K562 (cell line): ENCODE results near the gene LZTS3. TPM values are rescaled to one million over a fixed set of nuclear protein-coding genes. Genes with fewer than 3 reads are reported as not detected.
"Not testable (repeated sequence)": the region's sequence is repeated elsewhere in the genome, so short reads cannot be mapped to it uniquely, and the experiment has no call there.

Experiments
- ATAC-seq: fragments of 200-7000 bp; cut with Tn5 transposase; 3 replicates; pipeline ENCODE4 v1.9.1; 2020; ENCODE audit warnings: moderate library complexity
- BruUV-seq: library from RNA; stranded (reverse); fragments of 400-500 nt; replicated peaks from 2 replicates; lab custom pipeline; 2021; lab: Mats Ljungman, UMichigan
- CTCF ChIA-PET: fragments of 300-600 bp; formaldehyde crosslinking; extraction: SDS; loops from one replicate; lab custom pipeline; 2021; ENCODE audit warnings: low intra/inter-chr PET ratio; lab: Yijun Ruan, JAX
- POLR2A ChIA-PET: fragments of 300-600, 350-650 bp; sonication (Branson Sonifier 250); formaldehyde crosslinking; extraction: SDS; loops from one replicate; lab custom pipeline; 2021; ENCODE audit warnings: antibody characterized with exemption, inconsistent platforms; lab: Yijun Ruan, JAX
- DNase-seq, 4 experiments: peaks; one replicate each; pipeline versions ENCODE4 v3.0.0 to v3.0.0-alpha.2; 2011 to 2018; ENCODE audit warnings: low spot score in 3 of 4, mixed read lengths in 3 of 4; ENCODE audit errors: extremely low read depth in 1 of 4
- FAIRE-seq: peaks from 2 replicates; lab custom pipeline; 2011; peaks lifted over from hg19 to GRCh38; lab: Jason Lieb, UNC
- H2AFZ ChIP-seq: 2 replicates; pipeline ENCODE4 v1.6.0; 2011; ENCODE audit warnings: low read depth, low read length, control low read depth, inconsistent platforms
- H3K27ac ChIP-seq: fragments of 200-600 bp; 3 replicates; pipeline ENCODE4 v1.8.0; 2011; ENCODE audit warnings: low read depth, mild to moderate bottlenecking, control low read depth, inconsistent platforms, low read length, moderate library complexity, mixed read lengths; ENCODE audit errors: extremely low read depth
- H3K27me3 ChIP-seq, 2 experiments: fragments of 300-600 bp in 1 of 2; 2 replicates in 1 of 2; 3 replicates in 1 of 2; pipeline versions ENCODE4 v1.6.0 to v1.8.0; 2011; ENCODE audit warnings: inconsistent platforms in 2 of 2, low read length in 2 of 2, mild to moderate bottlenecking in 1 of 2, mixed read lengths in 1 of 2, moderate library complexity in 1 of 2; ENCODE audit not compliant: control insufficient read depth in 2 of 2, insufficient read depth in 2 of 2
- H3K36me3 ChIP-seq: fragments of 300-600 bp; 3 replicates; pipeline ENCODE4 v1.8.0; 2011; ENCODE audit warnings: mild to moderate bottlenecking, low read length, inconsistent platforms; ENCODE audit not compliant: control insufficient read depth, insufficient read depth
- H3K4me1 ChIP-seq, 2 experiments: fragments of 200-600 bp in 1 of 2; replicated peaks in 1 of 2; 2 replicates in 1 of 2; 3 replicates in 1 of 2; pipeline versions ENCODE4 v1.5.1 to v1.8.0; 2011; ENCODE audit warnings: inconsistent platforms in 2 of 2, low read length in 2 of 2, mild to moderate bottlenecking in 1 of 2, mixed read lengths in 1 of 2, moderate library complexity in 1 of 2; ENCODE audit not compliant: control insufficient read depth in 2 of 2, insufficient read depth in 2 of 2
- H3K4me2 ChIP-seq: 2 replicates; pipeline ENCODE4 v1.6.1; 2011; ENCODE audit warnings: low read length, control low read depth, inconsistent platforms, mixed read lengths; ENCODE audit not compliant: insufficient read depth
- H3K4me3 ChIP-seq: fragments of 200-600 bp; sonication (generic), shearing (Covaris generic); 2 replicates; pipeline ENCODE4 v1.5.1; 2016; ENCODE audit warnings: control low read depth, inconsistent platforms
- H3K79me2 ChIP-seq: fragments of 200-600 bp; 3 replicates; pipeline ENCODE4 v1.8.0; 2011; ENCODE audit warnings: low read length, inconsistent platforms; ENCODE audit not compliant: control insufficient read depth, insufficient read depth
- H3K9ac ChIP-seq, 2 experiments: 2 replicates each; pipeline versions ENCODE4 v1.6.0 to v1.6.1; 2011; ENCODE audit warnings: low read depth in 2 of 2, low read length in 2 of 2, control low read depth in 1 of 2, inconsistent platforms in 1 of 2, mild to moderate bottlenecking in 1 of 2, mixed read lengths in 1 of 2; ENCODE audit not compliant: insufficient read depth in 1 of 2
- H3K9me1 ChIP-seq: one replicate; pipeline ENCODE4 v1.6.0; 2011; ENCODE audit warnings: inconsistent platforms, mild to moderate bottlenecking, low read length, moderate library complexity; ENCODE audit not compliant: control insufficient read depth, insufficient read depth
- H3K9me3 ChIP-seq: replicated peaks from 2 replicates; pipeline ENCODE4 v1.5.1; 2011; ENCODE audit warnings: low read depth, low read length, inconsistent platforms; ENCODE audit not compliant: control insufficient read depth, insufficient read depth
- H4K20me1 ChIP-seq: replicated peaks from 2 replicates; pipeline ENCODE4 v1.6.1; 2011; ENCODE audit warnings: low read length, inconsistent platforms, mixed read lengths; ENCODE audit not compliant: control insufficient read depth, insufficient read depth
- NFIC ChIP-seq: fragments of 450-650 bp; IDR thresholded peaks from 2 replicates; pipeline ENCODE4 v1.6.1; 2017; ENCODE audit warnings: mild to moderate bottlenecking, inconsistent platforms
- SRSF9 ChIP-seq: fragments of 200-400 bp; formaldehyde crosslinking; IDR thresholded peaks from 2 replicates; pipeline ENCODE4 v1.6.1; 2017; ENCODE audit warnings: low read depth, low read length, borderline replicate concordance
- ZNF121 ChIP-seq: sonication (generic); formaldehyde crosslinking; conservative IDR thresholded peaks from 2 replicates; pipeline ENCODE4 v1.8.0; 2022; ENCODE audit warnings: missing genetic modification reagents
- WGBS: fragments of 100-300 bp; shearing (Covaris generic); methylation state at CpG from one replicate; pipeline ENCODE4 v1.1.6; 2016; ENCODE audit warnings: low coverage, mixed read lengths; ENCODE audit not compliant: insufficient coverage; ENCODE audit errors: missing lambda C conversion rate; 5-methylcytosine and 5-hydroxymethylcytosine counted together
- in situ Hi-C: fragments of 300-500 bp; cut with MboI; formaldehyde crosslinking; loops from 4 replicates; pipeline ENCODE4 v1.15.0; 2018; ENCODE audit warnings: inconsistent platforms, mixed read lengths
- intact Hi-C: fragments of 100-400 bp; cut with micrococcal nuclease; formaldehyde crosslinking; loops from 2 replicates; pipeline ENCODE4 v1.14.2; 2022
- polyA plus RNA-seq, 8 experiments: library from polyadenylated mRNA; depleted of rRNA in 4 of 8; stranded (reverse) in 5 of 8; unstranded in 3 of 8; fragments of >200 nt; fragmentation: Nextera tagmentation in 2 of 8; fragmentation: Illumina TruSeq in 1 of 8; extraction: Ambion mirVana in 2 of 8; extraction: Trizol in 1 of 8; gene quantifications; 2 replicates each; pipeline versions ENCODE4 v1.2.1 to v1.2.3, GENCODE V29; 2011 to 2014; ENCODE audit warnings: inconsistent platforms in 1 of 8, missing spikeins in 1 of 8
- total RNA-seq, 7 experiments: library from RNA; depleted of rRNA in 6 of 7; stranded (reverse); fragments of >200 nt in 6 of 7; fragmentation: Illumina TruSeq in 2 of 7; extraction: Trizol in 2 of 7; gene quantifications; 2 replicates each; pipeline versions ENCODE4 v1.2.1 to v1.2.3, GENCODE V29; 2011 to 2021; ENCODE audit warnings: low replicate concordance in 1 of 7

The LZTS3 gene
- total and polyA plus RNA-seq, 9 of the 15 experiments (the other 6 are each of a cell fraction or from before 2014, with no cell fraction given) = 0.07 to 2.9 (median 2.0) TPM

DNA sequence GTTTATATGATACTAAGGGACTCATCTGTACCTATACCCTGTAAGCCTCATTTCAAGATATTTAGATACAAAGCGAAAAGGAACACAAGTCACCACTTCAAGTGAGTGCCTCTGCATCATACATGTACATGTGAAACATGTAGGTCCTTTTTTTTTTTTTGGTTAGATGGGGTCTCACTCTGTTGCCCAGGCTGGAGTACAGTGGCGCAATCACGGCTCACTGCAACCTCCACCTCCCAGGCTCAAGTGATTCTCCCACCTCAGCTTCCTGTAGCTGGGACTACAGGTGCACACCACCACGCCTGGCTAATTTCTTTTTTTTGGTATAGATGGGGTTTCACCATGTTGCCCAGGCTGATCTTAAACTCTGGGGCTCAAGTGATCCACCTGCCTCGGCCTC is 9.1 kb upstream of the LZTS3 start:
- H3K79me2 ChIP-seq, H3K27me3 ChIP-seq, intact Hi-C loops, H3K9me3 ChIP-seq, ATAC-seq, in situ Hi-C loops, DNase-seq, H3K9me1 ChIP-seq, CTCF ChIA-PET, H3K27ac ChIP-seq, POLR2A ChIA-PET, BruUV-seq, H3K4me2 ChIP-seq, H3K4me3 ChIP-seq, H2AFZ ChIP-seq, H3K36me3 ChIP-seq, H4K20me1 ChIP-seq, H3K9ac ChIP-seq, FAIRE-seq, H3K4me1 ChIP-seq: not testable (repeated sequence)
- 85% methylated on average over 2 of the region's 5 CpGs for WGBS
- peak; percentile 64; the same call in 1 of the 2 replicates for TF ChIP-seq ZNF121 (CRISPR knock-in tag)

DNA sequence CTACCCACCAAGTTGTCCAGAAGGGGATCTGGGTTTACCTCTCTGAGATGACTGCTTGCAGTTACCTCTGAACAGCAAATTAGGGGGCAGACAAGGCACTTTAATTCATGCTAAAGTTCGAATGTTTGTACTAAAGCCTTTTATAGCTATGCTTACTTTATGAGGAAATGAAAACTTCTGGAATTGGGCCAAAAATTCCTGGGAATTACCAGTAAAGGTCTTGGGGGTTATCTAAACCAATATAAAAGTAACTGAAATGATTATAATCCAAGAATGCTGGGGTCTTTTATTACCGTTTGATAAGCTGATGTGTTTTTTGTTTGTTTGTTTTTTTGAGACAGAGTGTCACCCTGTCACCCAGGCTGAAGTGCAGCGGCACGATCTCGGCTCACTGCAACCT is 7.9 kb upstream of the LZTS3 start:
- no peak for ATAC-seq
- Histone ChIP-seq H2AFZ (no peak overlapping the region), H3K27ac (no peak overlapping the region), H3K9me3 (no peaks in the 10 kb centered on the region), H3K4me2 (no peak overlapping the region), H3K9ac (no peak overlapping the region), H4K20me1 (no peaks in the 10 kb centered on the region), H3K36me3 (no peaks in the 10 kb centered on the region), H3K9me1 (no peaks in the 10 kb centered on the region), H3K79me2 (no peaks in the 10 kb centered on the region), H3K4me1 (peaks cover 4 to 6% of the 10 kb centered on the region in 2 experiments; a peak in 4 of 5 replicates), H3K27me3 (no peaks in the 10 kb centered on the region), H3K4me3 (no peak overlapping the region)
- ChIA-PET CTCF (no interaction called here), POLR2A (no interaction called here)
- no peak for DNase-seq
- TF ChIP-seq NFIC (peak; percentile 65), SRSF9 (no peak)
- FAIRE-seq = no peak
- 58% methylated on average over 5 of the region's 5 CpGs for WGBS
- intact Hi-C loops = no loop called here
- no TSS peak for BruUV-seq
- in situ Hi-C loops = no loop called here
